HepG2 (cell line): ENCODE results near the gene MB21D2. TPM values are rescaled to one million over a fixed set of nuclear protein-coding genes. Genes with fewer than 3 reads are reported as not detected.
A peak's percentile ranks its signal among the peaks of the same experiment; 100 is the strongest.

Source experiments
- JARID2 ChIP-seq: sonication (generic); formaldehyde crosslinking; IDR thresholded peaks from 2 replicates; pipeline ENCODE4 v1.8.1; 2023; ENCODE audit warnings: missing genetic modification reagents, inconsistent platforms; ENCODE audit not compliant: insufficient replicate concordance
- KLF16 ChIP-seq, 2 experiments: sonication (generic) in 1 of 2; formaldehyde crosslinking in 1 of 2; IDR thresholded peaks; 2 replicates each; pipeline versions ENCODE4 v1.6.1 to v1.8.0; 2016 to 2023; ENCODE audit warnings: missing genetic modification reagents in 2 of 2, missing compliant biosample characterization in 1 of 2
- MAZ ChIP-seq, 2 experiments: sonication (generic) in 1 of 2; formaldehyde crosslinking in 1 of 2; IDR thresholded peaks; 2 replicates each; pipeline versions ENCODE4 v1.5.0 to v1.6.1; 2012 to 2020; ENCODE audit warnings: low read depth in 2 of 2, mild to moderate bottlenecking in 2 of 2, borderline replicate concordance in 1 of 2, improper control_type of control experiment in 1 of 2, low read length in 1 of 2, missing genetic modification reagents in 1 of 2, moderate library complexity in 1 of 2
- RFX5 ChIP-seq: IDR thresholded peaks from 2 replicates; pipeline ENCODE4 v1.6.1; 2011; ENCODE audit warnings: low read depth, low read length, improper control_type of control experiment
- SALL1 ChIP-seq: sonication (generic); formaldehyde crosslinking; IDR thresholded peaks from 2 replicates; pipeline ENCODE4 v1.8.0; 2022; ENCODE audit warnings: mild to moderate bottlenecking, missing genetic modification reagents
- SAP130 ChIP-seq: IDR thresholded peaks from 2 replicates; pipeline ENCODE4 v1.6.1; 2016; ENCODE audit warnings: low read depth
- SMC3 ChIP-seq: IDR thresholded peaks from 2 replicates; pipeline ENCODE4 v1.6.1; 2011; ENCODE audit warnings: low read length, improper control_type of control experiment
- SOX5 ChIP-seq: IDR thresholded peaks from 2 replicates; pipeline ENCODE4 v1.6.1; 2016; ENCODE audit warnings: borderline replicate concordance
- polyA plus RNA-seq, 8 experiments: library from polyadenylated mRNA; depleted of rRNA in 3 of 8; stranded (reverse) in 7 of 8; unstranded in 1 of 8; fragments of >200 nt; fragmentation: Illumina TruSeq in 4 of 8; extraction: Trizol in 4 of 8; gene quantifications; 2 replicates each; pipeline versions ENCODE4 v1.2.1 to v1.2.3, GENCODE V29; 2011 to 2016; ENCODE audit warnings: low read depth in 4 of 8, missing spikeins in 1 of 8, mixed read lengths in 1 of 8; ENCODE audit not compliant: insufficient read depth in 1 of 8
- total RNA-seq, 5 experiments: library from RNA; depleted of rRNA; stranded (reverse); fragments of >200 nt; fragmentation: Illumina TruSeq; extraction: Trizol; gene quantifications; 2 replicates each; pipeline ENCODE4 v1.2.3, GENCODE V29; 2016; ENCODE audit warnings: low read depth in 1 of 5
- TF ChIP-seq, protein P1 (sequence below): sonication (generic); formaldehyde crosslinking; IDR thresholded peaks from 2 replicates; pipeline ENCODE4 v1.4.0; 2020; ENCODE audit warnings: missing genetic modification reagents, borderline replicate concordance
- TF ChIP-seq, protein P2 (sequence below): sonication (generic); formaldehyde crosslinking; IDR thresholded peaks from 2 replicates; pipeline ENCODE4 v1.4.0; 2020; ENCODE audit warnings: missing genetic modification reagents

MB21D2 gene
- total and polyA plus RNA-seq, 2 of the 13 experiments (the other 11 are each of a cell fraction or from before 2014, with no cell fraction given): 0.90 to 1.6 TPM

DNA sequence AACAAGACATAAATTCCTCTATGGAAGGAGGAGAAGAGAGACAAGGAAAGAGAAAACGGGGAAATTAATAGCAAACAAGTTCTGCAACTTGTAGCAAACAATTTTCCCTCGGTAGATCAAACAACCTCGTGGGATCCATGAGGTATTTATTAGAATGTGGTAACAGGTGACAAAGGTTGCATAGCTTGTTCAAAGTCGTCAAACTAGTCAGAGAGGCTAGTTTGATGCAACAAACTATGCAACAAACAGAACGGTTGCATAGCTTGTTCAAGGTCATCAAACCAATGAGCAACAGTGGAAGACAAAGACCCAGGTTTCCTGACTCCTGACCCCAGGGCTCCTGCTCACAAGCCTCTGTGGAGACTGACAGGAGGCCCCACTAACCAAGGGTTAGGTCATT lies 20.7 kb downstream of the MB21D2 start (continued):
- TF ChIP-seq MAZ (IDR thresholded peaks at IDR 0.05; ENCODE audit: borderline replicate concordance, low read depth, low read length) (no peak), MAZ (CRISPR knock-in tag; IDR thresholded peaks at IDR 0.05; ENCODE audit: low read depth) (no peak), SAP130 (CRISPR knock-in tag) (peak; percentile 33; the same call in 1 of the 2 replicates), SALL1 (CRISPR knock-in tag) (peak; percentile 37; the same call in 1 of the 2 replicates), SMC3 (0 out of 2 replicates have a peak, but pooled peaks have one; percentile 22), KLF16 (CRISPR knock-in tag; IDR thresholded peaks at IDR 0.05) (peak in 1 of 2 experiments; percentile 74; a peak in 2 of 4 replicates), RFX5 (0 out of 2 replicates have a peak, but pooled peaks have one; percentile 44), SOX5 (peak; percentile 77; the same call in 1 of the 2 replicates), JARID2 (CRISPR knock-in tag) (no peak)
- TF ChIP-seq, protein P1, sequence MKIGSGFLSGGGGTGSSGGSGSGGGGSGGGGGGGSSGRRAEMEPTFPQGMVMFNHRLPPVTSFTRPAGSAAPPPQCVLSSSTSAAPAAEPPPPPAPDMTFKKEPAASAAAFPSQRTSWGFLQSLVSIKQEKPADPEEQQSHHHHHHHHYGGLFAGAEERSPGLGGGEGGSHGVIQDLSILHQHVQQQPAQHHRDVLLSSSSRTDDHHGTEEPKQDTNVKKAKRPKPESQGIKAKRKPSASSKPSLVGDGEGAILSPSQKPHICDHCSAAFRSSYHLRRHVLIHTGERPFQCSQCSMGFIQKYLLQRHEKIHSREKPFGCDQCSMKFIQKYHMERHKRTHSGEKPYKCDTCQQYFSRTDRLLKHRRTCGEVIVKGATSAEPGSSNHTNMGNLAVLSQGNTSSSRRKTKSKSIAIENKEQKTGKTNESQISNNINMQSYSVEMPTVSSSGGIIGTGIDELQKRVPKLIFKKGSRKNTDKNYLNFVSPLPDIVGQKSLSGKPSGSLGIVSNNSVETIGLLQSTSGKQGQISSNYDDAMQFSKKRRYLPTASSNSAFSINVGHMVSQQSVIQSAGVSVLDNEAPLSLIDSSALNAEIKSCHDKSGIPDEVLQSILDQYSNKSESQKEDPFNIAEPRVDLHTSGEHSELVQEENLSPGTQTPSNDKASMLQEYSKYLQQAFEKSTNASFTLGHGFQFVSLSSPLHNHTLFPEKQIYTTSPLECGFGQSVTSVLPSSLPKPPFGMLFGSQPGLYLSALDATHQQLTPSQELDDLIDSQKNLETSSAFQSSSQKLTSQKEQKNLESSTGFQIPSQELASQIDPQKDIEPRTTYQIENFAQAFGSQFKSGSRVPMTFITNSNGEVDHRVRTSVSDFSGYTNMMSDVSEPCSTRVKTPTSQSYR: 0 out of 2 replicates have a peak, but pooled peaks have one; percentile 6
- TF ChIP-seq, protein P2, sequence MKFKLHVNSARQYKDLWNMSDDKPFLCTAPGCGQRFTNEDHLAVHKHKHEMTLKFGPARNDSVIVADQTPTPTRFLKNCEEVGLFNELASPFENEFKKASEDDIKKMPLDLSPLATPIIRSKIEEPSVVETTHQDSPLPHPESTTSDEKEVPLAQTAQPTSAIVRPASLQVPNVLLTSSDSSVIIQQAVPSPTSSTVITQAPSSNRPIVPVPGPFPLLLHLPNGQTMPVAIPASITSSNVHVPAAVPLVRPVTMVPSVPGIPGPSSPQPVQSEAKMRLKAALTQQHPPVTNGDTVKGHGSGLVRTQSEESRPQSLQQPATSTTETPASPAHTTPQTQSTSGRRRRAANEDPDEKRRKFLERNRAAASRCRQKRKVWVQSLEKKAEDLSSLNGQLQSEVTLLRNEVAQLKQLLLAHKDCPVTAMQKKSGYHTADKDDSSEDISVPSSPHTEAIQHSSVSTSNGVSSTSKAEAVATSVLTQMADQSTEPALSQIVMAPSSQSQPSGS (CRISPR knock-in tag): 0 out of 2 replicates have a peak, but pooled peaks have one; percentile 28
- TF ChIP-seq, all 625 proteins: peak for 48
